ENCODE data around the gene NBAS.
"Not testable (repeated sequence)": the region's sequence is repeated elsewhere in the genome, so short reads cannot be mapped to it uniquely, and the experiment has no call there.

Gene NBAS

DNA sequence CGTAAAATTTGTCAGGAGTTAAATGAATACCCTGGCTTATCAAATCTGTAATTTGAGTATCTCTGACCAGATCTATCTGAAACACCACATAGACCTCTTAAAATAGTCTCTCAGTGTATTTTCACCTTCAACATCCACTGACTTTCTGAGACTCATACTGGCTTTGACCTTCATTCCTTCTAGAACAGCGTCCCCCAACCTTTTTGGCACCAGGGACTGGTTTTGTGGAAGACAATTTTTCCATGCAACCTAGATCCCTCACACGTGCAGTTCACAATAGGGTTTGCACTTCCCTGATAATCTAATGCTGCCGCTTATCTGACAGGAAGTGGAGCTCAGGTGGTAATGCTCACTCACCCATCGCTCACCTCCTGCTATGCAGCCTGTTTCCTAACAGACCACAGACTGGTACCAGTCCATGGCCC is 3.2 kb downstream of the NBAS start:
- no peak for DNase-seq

DNA sequence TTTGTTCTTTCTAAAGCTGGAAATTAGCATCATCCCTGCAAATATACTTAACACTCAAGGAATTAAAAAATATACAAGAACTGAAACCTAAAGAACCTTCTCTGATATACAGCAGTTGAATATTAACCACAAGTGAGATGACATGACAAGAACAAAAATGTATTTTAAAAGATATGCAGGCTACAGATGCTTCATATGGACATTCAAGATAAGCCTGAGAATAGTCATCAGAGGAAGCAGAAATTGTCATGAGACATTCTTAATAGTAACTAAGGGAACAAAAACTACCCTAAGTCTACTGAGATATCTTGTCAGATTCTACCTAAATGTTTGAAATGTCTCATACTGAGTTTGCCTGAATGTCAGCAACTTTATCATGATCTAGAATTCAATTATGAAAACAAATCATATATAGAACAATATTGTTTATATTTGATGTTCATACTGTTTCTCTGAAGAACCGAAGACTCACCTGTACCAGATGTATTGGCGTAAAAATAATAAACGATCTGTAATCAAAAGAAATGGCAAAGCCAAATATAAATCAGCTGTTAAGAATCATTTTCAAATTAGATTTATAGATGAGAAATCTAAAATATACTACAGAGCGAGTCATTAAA is 4.7 kb downstream of the NBAS start:
- no peak for DNase-seq

DNA sequence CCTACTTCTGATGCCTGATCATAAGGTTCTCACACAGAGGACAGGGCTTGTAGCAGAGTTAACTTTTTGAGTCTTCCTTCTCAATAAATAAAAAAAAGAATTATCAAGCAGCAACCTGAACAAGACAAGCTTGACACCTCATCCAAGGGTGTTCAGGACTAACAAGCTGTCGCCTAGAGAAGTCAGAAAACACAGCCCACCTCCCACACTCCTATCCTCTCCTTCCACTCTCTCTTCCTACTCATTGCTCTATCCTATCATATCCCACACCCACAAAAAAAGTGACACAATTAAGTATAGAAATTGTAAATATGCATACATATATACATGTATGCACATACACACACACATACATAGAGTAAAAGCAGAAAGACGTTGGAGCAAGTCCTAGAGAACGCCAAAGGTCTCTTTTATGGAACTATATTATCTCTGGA is 5.4 kb downstream of the NBAS start:
- DNase-seq = no peak

DNA sequence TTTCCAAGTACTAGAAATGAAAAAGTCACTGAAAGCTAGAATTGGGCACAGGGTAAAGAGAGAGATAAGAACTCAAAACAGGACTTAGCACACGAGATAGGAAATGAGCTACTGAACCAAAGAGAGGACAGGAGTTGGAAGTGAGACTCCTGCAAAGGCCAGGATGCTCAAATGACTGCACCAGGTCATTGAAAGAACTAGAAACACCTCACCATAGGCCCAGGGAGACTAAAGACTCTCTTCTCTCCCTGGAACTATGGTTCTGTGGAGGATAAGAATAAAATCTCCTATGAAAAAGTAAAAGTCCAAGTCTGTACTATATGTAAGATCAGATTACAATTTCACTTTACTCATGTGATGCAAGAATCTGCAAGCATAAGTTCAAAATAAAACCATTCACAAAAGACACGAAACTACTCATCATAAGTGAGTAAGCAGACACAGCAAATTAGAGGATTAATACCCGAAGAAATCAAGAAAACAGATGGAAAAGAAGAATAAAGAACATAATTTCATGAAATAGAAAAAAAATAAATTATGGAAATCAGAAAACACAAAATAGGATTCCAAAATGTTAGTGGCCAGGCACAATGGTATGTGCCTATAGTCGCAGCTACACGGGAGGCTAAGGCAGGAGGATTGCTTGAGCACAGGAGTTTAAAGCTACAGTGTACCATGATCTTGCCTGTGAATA is 6.5 kb downstream of the NBAS start:
- DNase-seq = no peak

DNA sequence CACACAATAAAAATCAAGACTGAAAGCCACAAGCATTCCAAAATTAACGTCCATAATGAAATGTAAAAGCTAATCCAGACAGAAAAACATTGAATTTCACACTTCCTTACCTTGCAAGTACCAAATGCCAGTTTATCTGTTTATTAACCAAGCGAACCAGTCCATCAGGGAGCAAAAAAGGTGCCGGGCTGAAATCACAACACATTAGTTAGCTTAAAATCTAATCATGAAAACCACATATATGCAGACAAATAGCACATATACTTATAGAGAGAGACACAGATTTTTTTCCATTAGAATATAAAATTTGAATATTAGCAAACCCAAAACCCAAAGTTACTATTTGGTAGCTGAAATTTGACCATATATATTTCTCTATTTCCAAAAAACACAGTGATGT is 7.2 kb downstream of the NBAS start:
- DNase-seq = no peak

DNA sequence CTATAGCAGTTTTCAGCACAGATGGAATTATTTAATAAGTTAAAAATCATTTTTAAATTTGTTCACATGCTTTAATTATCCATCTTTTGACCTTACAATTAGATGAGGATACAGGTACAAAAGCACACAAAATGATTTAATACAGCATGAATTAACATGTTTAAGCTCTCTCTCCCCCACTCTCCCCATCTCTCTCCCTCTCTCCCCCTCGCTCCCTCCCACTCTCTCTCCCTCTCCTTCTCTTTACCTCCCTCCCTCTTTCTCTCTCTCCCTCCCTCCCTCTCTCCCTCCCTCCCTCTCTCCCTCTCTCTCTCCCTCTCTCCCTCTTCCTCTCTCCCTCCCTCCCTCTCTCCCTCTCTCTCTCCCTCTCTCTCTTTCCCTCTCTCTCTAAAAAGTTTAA is 7.6 kb downstream of the NBAS start:
- DNase-seq = no peak

DNA sequence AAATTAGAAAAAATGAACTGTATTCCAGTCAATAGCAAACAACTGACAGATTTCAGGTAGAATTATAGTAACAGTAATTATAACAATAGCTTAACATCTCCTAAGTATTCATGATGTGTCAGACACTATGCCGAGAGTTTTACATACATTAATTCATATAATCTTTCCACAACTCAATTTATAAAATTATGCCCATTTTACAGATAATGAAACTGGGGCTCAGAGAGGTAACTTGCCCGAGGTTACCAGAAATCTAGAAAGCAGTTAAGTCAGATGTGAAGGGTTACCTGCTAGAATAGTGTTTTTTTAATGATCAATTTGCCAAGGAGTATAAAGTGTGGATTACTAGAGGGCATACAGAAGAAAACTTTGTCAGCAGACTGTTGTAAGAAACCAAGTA is 12.2 kb downstream of the NBAS start:
- no peak for DNase-seq

DNA sequence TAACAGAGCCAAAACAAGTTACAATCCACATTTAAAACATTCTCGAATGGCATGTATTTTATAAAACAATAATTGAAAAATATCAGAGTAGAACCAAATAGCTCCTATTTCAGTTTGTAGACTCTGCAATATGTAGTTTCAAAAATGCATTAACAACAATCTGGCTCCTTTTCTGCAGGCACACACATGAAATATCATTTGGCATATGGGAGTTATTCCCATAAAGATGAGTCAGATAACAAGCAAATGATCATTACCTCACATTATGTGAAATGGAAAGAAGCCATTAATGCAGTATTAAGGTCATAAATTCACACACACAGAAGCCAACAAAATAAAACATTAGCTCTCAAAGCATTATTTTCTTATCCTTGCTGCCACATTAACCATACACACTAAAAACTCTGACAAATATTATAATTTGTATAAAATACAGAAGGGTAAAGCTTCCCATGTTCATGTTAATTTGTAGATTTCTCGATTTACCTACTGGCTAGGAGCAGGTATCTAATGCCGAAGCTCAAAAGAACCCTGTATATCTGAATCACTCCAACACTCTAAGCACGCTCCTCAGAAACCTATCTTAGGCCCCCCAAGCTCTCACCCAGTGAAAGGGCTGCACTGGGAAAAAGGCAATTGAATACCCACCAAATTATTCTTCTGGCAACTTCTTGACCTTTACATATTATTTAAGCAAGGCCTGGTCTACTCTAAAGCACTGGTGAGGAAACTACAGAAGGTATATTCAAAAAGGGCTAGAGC is 13.8 kb downstream of the NBAS start:
- DNase-seq = no peak

DNA sequence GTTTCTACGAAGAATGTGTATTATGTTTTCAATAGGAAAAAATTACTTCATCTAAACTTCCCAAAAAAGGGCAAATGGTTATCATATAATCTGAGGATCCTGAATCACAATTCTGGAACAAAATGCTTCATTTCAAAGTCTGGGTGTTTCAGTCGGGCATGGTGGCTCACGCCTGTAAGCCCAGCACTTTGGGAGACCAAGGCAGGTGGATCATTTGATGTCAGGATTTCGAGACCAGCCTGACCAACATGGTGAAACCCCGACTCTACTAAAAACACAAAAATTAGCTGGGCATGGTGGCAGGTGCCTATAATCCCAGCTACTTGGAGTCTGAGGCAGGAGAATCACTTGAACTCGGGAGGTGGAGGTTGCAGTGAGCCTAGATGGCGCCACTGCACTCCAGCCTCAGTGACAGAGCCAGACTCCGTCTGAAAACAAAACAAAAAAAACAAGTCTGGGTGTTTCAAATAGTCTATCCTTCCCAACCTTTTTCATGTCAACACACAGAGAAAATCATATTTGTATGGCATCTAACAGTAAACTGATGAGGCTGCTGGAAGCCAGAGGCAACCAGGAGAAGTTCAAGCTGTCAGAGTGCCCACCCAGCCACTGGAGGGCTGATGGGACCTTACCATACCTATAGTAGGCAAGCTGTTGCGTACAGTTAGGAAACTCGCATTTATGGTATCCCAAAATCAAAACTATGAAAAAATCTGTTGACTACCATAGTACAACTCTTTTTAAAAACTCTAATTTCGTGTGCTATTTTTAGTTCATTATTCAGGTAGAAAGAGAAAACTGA is 14.6 kb downstream of the NBAS start:
- no peak for DNase-seq

DNA sequence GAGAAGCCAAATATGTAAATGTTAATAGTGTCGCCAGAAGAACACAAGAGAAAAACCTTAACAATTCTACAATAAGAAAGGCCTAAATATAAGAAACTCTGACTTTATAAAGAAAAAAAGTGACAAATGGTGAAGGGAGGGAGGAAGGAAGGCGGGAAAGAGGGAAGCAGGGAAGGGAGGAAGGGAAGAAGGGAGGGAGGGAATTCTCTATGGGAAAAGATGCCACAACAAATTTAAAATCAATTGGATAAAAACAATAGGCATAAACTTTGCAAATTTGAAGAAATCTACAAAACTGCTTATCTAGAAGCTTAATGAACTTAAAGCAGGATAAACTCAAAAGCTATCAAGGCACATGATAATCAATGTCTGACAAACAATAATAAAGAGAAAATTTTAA is 16.9 kb downstream of the NBAS start:
- no peak for DNase-seq

DNA sequence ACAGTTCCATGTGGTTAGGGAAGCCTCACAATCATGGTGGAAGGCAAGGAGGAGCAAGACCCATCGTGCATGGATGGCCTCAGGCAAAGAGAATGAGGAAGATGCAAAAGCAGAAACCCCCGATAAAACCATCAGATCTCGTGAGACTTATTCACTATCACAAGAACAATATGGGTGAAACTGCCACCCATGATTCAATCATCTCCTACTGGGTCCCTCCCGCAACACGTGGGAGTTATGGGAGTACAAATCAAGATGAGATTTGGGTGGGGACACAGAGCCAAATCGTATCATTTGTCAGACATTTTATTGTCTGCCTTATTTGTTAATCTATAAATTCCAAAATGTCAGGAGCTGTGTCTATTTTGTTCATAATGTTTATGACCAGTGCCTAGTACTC is 17.6 kb downstream of the NBAS start:
- no peak for DNase-seq

DNA sequence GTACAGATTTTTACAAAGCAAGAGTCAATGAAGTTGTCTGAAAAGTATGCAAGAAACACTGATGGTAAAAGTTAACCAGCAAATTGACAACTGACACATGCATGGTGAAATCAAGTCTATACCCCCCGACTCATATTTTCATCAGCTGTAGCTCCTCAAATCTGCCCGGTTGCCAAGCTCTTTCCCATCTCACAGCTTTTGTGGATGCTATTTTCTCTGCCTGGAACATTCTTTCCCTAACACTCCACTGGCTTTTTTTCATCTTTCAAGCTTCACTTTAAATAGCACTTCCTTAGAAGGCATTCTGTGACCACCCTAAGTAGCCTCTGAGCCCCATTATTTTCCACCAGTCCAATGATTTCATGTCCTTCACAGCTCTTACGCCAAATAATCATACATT is 18.1 kb downstream of the NBAS start:
- no peak for DNase-seq

DNA sequence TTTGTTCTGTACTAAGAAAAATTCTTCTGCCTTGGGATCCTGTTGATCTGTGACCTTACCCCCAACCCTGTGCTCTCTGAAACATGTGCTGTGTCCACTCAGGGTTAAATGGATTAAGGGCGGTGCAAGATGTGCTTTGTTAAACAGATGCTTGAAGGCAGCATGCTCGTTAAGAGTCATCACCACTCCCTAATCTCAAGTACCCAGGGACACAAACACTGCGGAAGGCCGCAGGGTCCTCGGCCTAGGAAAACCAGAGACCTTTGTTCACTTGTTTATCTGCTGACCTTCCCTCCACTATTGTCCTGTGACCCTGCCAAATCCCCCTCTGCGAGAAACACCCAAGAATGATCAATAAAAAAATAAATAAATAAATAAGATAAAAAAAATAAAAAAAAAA is 18.9 kb downstream of the NBAS start:
- not testable (repeated sequence) for DNase-seq

DNA sequence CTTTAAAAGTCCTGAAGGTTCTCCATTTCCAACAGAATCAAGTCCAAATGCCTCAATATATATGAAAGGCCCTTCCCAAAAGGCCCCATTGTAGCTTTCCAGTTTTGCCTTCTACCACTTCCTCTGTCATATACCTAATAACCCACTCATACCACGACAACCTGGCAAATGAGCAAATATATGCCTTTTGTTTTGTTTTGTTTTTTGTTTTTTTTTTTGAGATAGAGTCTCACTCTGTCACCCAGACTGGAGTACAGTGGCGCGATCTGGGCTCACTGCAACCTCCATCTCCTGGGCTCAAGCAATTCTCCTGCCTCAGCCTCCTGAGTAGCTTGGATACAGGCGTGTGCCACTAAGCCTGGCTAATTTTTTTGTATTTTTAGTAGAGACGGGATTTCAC is 20.6 kb downstream of the NBAS start:
- DNase-seq = not testable (repeated sequence)

DNA sequence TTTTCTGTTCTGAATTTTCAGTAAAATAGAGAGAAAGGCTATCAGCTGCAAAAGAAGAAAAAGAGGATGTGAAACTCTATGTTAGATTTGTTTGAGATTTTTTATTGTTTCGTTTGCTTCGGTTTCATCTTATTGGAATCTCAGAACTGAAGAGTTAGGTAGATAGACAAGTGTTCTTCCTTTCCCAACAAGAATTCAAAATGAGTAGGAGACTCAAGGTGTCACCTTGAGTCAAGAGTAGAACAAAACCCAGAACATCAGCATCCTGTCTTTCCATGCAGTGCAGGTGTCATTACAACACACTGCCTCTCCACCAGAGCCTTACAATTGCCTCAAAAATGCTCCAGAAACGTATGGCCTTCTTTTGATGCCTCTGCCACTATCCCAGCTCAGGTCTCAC is 21.1 kb downstream of the NBAS start:
- no peak for DNase-seq

DNA sequence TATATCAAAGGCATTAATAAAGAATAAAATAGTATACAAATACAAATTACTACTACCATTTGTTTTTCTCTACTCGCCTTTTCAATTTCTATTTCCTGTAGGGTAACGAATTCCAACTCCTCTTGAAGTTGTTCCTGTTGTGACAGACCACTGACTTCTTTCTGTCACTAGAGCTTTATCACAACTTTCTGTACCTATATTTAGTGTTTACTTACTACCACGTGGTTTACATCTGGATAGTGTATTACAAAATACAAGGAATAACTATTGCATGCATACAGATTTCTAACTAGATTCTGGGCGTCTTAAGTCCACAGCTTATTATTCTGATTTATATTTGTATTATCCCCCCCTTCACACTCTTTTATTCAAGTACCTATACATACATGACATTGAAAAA is 22.3 kb downstream of the NBAS start:
- no peak for DNase-seq

DNA sequence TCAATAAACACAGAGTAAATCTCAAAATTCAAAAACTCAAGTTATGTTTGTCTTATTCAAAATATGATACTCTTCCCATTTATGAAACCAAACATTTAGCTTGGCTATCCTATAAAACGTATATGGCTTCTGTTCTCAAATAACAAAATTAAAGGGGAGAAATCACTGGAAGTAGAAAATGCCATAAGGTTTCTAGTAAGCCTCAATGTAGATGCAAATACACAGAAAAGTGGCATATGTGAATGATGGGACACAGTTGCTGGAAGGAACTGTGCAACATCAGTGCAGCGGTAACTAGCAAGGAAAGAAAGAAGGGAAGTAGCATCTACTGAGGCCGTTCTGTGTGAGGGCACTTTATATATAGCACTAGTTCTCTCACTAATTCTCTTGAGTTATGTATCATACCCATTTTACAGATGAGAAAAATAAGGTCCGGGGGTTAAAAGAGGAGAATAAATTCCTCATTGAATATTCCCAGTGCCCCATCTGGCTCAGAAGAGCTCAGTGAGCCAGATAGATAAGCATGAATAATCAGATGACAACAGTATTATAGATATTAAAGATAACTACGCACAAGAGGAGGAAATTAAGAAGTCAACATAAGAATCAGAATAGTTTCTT is 27.2 kb downstream of the NBAS start:
- DNase-seq = no peak

DNA sequence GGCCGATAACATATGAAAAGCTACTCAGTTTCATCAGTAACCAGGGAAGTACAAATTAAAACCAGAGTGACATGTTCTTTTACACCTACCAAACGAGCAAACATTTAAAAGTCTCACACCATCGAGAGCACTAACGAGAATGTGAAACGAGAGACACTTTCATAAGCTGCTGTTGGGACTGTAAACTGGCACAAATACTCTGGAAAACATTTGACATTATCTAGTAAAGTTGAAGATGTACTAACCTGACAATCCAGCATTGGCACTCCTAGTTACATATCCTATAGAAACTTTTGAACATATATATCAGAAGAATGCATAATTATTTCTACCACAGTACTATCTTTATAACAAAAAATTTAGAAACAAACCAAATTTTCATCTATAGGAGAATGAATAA is 28.1 kb downstream of the NBAS start:
- DNase-seq = no peak

DNA sequence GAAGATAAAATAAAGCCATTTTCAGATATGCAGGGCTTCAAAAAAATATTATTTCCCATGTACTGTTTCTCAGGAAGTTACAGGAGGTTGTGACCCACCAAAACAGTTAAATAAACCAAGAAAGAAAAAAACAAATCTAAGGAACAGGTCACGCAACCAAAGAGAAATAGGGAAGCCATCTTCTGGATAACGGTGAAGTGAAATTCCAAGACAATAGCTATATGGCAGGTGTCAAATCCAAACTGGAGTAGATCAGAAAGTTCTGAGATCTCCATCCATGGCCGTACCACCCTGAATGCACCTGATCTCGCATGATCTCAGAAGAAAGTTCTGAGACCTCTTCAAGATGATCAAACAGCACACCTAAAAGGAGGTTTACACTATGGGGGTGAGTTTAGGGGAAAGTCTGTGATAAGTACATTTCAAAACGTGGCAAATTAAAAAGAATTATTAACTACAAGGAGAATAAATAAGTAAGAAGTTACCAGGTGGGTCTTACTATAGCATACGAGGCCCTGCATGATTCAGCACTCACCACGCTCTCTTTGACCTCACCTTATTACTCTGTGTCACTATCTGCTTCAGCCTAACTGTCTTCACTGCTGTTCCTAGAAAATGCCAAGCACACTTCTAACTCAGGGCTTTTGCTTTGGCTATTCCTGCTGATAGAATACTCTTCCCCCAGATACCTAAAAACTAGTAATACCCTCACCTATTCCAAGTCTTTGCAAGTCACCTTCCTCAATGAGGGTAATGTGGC is 29.9 kb downstream of the NBAS start:
- no peak for DNase-seq

DNA sequence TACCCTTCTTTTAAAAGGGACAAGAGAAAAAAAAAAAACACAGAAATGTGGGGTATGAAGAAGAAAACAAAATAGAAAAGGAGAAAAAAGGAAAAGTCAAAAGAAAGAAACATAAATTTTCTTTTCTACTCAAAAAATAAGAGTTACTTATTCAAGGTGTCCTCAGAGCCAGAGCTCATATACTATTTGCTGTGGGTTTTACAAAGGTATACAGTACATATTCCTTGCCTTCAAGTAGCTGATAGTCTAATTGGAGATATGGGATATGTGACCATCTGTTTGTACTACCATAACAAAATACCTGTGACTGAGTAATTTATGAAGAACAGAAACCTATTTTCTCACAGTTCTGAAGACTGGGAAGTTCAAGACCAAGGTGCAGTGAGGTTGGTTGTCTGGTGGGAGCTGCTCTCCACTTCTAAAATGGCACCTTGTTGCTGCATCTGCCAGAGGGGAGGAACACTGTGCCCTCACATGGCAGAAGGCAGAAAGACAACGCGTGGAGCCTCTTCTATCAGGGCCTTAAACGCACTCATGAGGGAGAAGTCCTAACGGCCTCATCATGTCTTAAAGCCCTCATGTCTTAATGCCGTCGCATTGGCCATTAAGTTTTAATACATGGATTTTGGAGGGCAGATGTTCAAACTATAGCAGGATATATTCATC is 33.9 kb downstream of the NBAS start:
- no peak for DNase-seq

DNA sequence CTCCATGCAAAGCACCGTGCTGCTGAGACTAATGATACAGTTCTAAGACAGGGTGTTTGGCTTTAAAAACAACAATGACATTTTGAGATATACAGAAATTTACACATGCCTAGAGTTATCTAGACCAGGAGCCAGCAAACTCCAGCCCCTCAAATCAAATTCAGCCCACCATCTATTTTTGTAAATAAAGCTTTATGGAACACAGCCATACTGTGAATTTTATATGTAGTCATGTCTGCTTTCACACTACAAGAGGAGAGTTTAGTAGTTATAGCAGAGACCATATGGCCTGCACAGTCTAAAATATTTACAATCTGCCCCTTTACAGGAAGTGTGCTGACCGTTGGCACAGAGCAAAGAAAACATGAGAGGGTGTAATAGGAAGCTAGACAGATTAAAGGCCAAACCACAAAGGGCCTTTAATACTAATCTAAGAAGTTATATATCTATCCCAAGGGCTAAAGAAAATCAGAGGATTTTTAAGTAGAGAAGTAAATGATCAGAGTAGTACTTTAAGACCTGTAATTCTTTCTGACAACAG is 39.4 kb downstream of the NBAS start:
- no peak for DNase-seq
